SK-N-SH (cell line): ENCODE measurements around the gene ZNF414. TPM values are rescaled to one million over a fixed set of nuclear protein-coding genes. Genes with fewer than 3 reads are reported as not detected.
"Not testable (repeated sequence)": the region's sequence is repeated elsewhere in the genome, so short reads cannot be mapped to it uniquely, and the experiment has no call there.

Experiments used
- CTCF ChIA-PET: fragments of 300-600, 350-600 bp; formaldehyde crosslinking; extraction: SDS; loops from one replicate; lab custom pipeline; 2021; lab: Yijun Ruan, JAX
- POLR2A ChIA-PET: fragments of 350-600 bp; sonication (Branson Sonifier 250); formaldehyde crosslinking; extraction: SDS; loops from one replicate; lab custom pipeline; 2020; ENCODE audit warnings: antibody characterized with exemption, inconsistent platforms; lab: Yijun Ruan, JAX
- DNase-seq: peaks from one replicate; pipeline ENCODE4 v3.0.0; 2012
- H2AFZ ChIP-seq: fragments of 200-600 bp; sonication (generic); 2 replicates; pipeline ENCODE4 v1.8.1; 2016; ENCODE audit warnings: antibody characterized with exemption, mild to moderate bottlenecking, low read depth
- H3F3A ChIP-seq: fragments of 200-600 bp; sonication (generic); replicated peaks from 2 replicates; pipeline ENCODE3; 2016; ENCODE audit warnings: antibody characterized with exemption, mild to moderate bottlenecking; ENCODE audit not compliant: insufficient read depth
- H3K27ac ChIP-seq, 2 experiments: fragments of 200-500 bp in 1 of 2; fragments of 200-600 bp in 1 of 2; sonication (Bioruptor generic) in 1 of 2; sonication (generic), shearing (Covaris generic) in 1 of 2; 2 replicates each; pipeline versions ENCODE4 v1.5.1 to v1.6.1; 2014 to 2016; ENCODE audit warnings: low read depth in 2 of 2, inconsistent platforms in 1 of 2, low read length in 1 of 2, mild to moderate bottlenecking in 1 of 2, mixed read lengths in 1 of 2
- H3K27me3 ChIP-seq: fragments of 200-600 bp; sonication (generic), shearing (Covaris generic); 2 replicates; pipeline ENCODE4 v1.6.1; 2016; ENCODE audit warnings: mixed run types; ENCODE audit not compliant: insufficient read depth
- H3K36me3 ChIP-seq, 2 experiments: fragments of 200-500 bp in 1 of 2; fragments of 200-600 bp in 1 of 2; sonication (Bioruptor generic) in 1 of 2; sonication (generic) in 1 of 2; replicated peaks in 1 of 2; 2 replicates each; pipeline versions ENCODE3 to v1.5.1; 2014 to 2016; ENCODE audit warnings: low read length in 1 of 2, mild to moderate bottlenecking in 1 of 2; ENCODE audit not compliant: insufficient read depth in 2 of 2, control insufficient read depth in 1 of 2
- H3K4me1 ChIP-seq, 2 experiments: fragments of 200-500 bp in 1 of 2; fragments of 200-600 bp in 1 of 2; sonication (Bioruptor generic) in 1 of 2; sonication (generic), shearing (Covaris generic) in 1 of 2; 2 replicates each; pipeline versions ENCODE4 v1.5.1 to v1.6.1; 2014 to 2016; ENCODE audit warnings: low read depth in 1 of 2, low read length in 1 of 2, mixed run types in 1 of 2; ENCODE audit not compliant: insufficient read depth in 2 of 2, control insufficient read depth in 1 of 2
- H3K4me2 ChIP-seq: fragments of 200-600 bp; sonication (generic), shearing (Covaris generic); 2 replicates; pipeline ENCODE4 v1.6.1; 2017; ENCODE audit warnings: mixed run types
- H3K4me3 ChIP-seq, 2 experiments: fragments of 200-500 bp in 1 of 2; fragments of 200-600 bp in 1 of 2; sonication (Bioruptor generic) in 1 of 2; sonication (generic), shearing (Covaris generic) in 1 of 2; 2 replicates each; pipeline versions ENCODE4 v1.5.1 to v1.8.1; 2014 to 2016; ENCODE audit warnings: low read depth in 2 of 2, inconsistent platforms in 1 of 2, low read length in 1 of 2, mild to moderate bottlenecking in 1 of 2, mixed read lengths in 1 of 2, moderate library complexity in 1 of 2
- H3K79me2 ChIP-seq: fragments of 200-600 bp; sonication (generic); 2 replicates; pipeline ENCODE4 v1.8.1; 2017; ENCODE audit warnings: mild to moderate bottlenecking; ENCODE audit not compliant: insufficient read depth
- H3K9ac ChIP-seq: fragments of 200-600 bp; sonication (generic); 2 replicates; pipeline ENCODE4 v1.6.1; 2017; ENCODE audit warnings: mixed run types
- H3K9me2 ChIP-seq: fragments of 200-600 bp; sonication (generic); 2 replicates; pipeline ENCODE4 v1.6.1; 2017; ENCODE audit warnings: mixed run types
- H3K9me3 ChIP-seq: fragments of 200-600 bp; sonication (generic); 2 replicates; pipeline ENCODE4 v1.6.1; 2017; ENCODE audit warnings: mixed run types, mild to moderate bottlenecking, moderate library complexity
- H4K20me1 ChIP-seq: fragments of 200-600 bp; sonication (generic); 2 replicates; pipeline ENCODE4 v1.6.1; 2017; ENCODE audit warnings: mild to moderate bottlenecking, mixed run types; ENCODE audit not compliant: insufficient read depth
- NRF1 ChIP-seq: IDR thresholded peaks from 2 replicates; pipeline ENCODE4 v1.6.1; 2012; ENCODE audit warnings: low read depth, mild to moderate bottlenecking, low read length
- PBX3 ChIP-seq: IDR thresholded peaks from 2 replicates; pipeline ENCODE4; 2012
- RAD21 ChIP-seq: IDR thresholded peaks from 2 replicates; pipeline ENCODE4 v1.6.1; 2012; ENCODE audit warnings: mild to moderate bottlenecking, low read length
- RFX5 ChIP-seq: IDR thresholded peaks from 2 replicates; pipeline ENCODE4 v1.6.1; 2012; ENCODE audit warnings: mild to moderate bottlenecking, improper control_type of control experiment, low read length
- SIN3A ChIP-seq: IDR thresholded peaks from 2 replicates; pipeline ENCODE4 v1.6.1; 2012; ENCODE audit warnings: low read depth, mild to moderate bottlenecking, low read length, moderate library complexity, borderline replicate concordance
- TEAD4 ChIP-seq: IDR thresholded peaks from 2 replicates; pipeline ENCODE4 v1.4.0; 2012; ENCODE audit warnings: mild to moderate bottlenecking, borderline replicate concordance; ENCODE audit not compliant: insufficient read depth
- WGBS: methylation state at CpG from one replicate; pipeline ENCODE4 v1.1.6; 2017; ENCODE audit warnings: low lambda C conversion rate; 5-methylcytosine and 5-hydroxymethylcytosine counted together
- polyA plus RNA-seq, 3 experiments: library from polyadenylated mRNA; depleted of rRNA; stranded (reverse); fragments of >200 nt; gene quantifications; 2 replicates each; pipeline ENCODE4 v1.2.3, GENCODE V29; 2012
- TF ChIP-seq, protein P1 (sequence below): IDR thresholded peaks from 2 replicates; pipeline ENCODE4 v1.6.1; 2012; ENCODE audit warnings: mild to moderate bottlenecking, low read depth, low read length, moderate library complexity
- TF ChIP-seq, protein P2 (sequence below): IDR thresholded peaks from 2 replicates; pipeline ENCODE4 v1.4.0; 2012; ENCODE audit warnings: low read depth, borderline replicate concordance
- TF ChIP-seq, protein P3 (sequence below): fragments of 150-350 bp; IDR thresholded peaks from 2 replicates; pipeline ENCODE4 v1.6.1; 2017; ENCODE audit warnings: antibody characterized with exemption, low read length, low read depth, borderline replicate concordance

The ZNF414 gene
- polyA plus RNA-seq, 1 of the 3 experiments (the other 2 are of a cell fraction): 17.0 TPM

DNA sequence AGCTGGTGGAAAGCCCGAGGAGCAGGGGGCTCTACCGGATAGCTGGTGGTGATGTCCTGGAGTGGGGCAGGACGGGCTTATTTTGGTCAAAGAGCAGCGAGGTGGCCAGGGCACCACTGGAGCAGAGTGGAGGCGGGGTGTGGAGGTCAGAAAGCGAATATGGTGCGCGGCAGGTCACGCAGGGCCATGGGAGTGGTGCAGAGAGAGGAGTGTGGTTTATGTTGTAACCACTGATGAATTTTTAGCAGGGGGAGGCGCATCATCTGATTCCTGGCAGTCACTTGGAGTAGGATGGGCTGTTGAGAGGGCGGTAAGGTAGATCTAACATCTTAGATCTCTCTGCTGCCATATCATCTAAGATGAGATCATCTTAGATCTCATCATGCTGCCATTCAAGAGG lies 1.4 kb upstream of the ZNF414 start:
- Histone ChIP-seq H4K20me1 (no peaks in the 10 kb centered on the region), H3K4me1 (peaks cover 10 to 16% of the 10 kb centered on the region in 2 experiments; a peak in 3 of 4 replicates), H3K4me3 (no peak overlapping the region), H3K27ac (no peak overlapping the region), H3K27me3 (no peaks in the 10 kb centered on the region), H3K9me3 (no peaks in the 10 kb centered on the region), H2AFZ (no peak overlapping the region), H3K79me2 (peaks cover 9% of the 10 kb centered on the region; the same call in 1 of the 2 replicates), H3K4me2 (no peak overlapping the region), H3K9ac (no peak overlapping the region), H3K9me2 (no peaks in the 10 kb centered on the region), H3F3A (peaks cover 8% of the 10 kb centered on the region), H3K36me3 (peaks cover under 1 to 4% of the 10 kb centered on the region in 2 experiments)
- WGBS: 80% methylated on average over 11 of the region's 11 CpGs
- ChIA-PET POLR2A (interaction anchor here (2.9 kb wide), 1 partner anchor 11 kb away, joined by 18 read pairs; no protein-coding TSS in a partner anchor), CTCF (interaction anchor here (1.6 to 1.9 kb wide), 2 partner anchors 9 to 10 kb away, joined by 4 to 7 read pairs; no protein-coding TSS in a partner anchor)
- TF ChIP-seq PBX3: no peak
- DNase-seq: no peak

- 74% methylated on average over 21 of the region's 21 CpGs for WGBS
- peak overlapping the region; percentile 91; the same call in 1 of the 2 replicates for H3K4me2 ChIP-seq
Observed at GRCh38 chr19:8514505-8515009, 590 bp upstream of the ZNF414 start.

GRCh38 chr19:8513036-8513686 lies 806 bp downstream of the ZNF414 start:
- peak overlapping the region; percentile 94 for H3K9ac ChIP-seq
- peaks cover 8% of the 10 kb centered on the region for H3F3A ChIP-seq
- no peaks in the 10 kb centered on the region for H3K27me3 ChIP-seq
- H2AFZ ChIP-seq: peak overlapping the region; percentile 86
- peaks cover 2 to 4% of the 10 kb centered on the region in 2 experiments for H3K36me3 ChIP-seq
- no peak for DNase-seq
- peak overlapping the region; percentile 91 for H3K4me2 ChIP-seq
- peak overlapping the region; percentile 89 to 93 for H3K27ac ChIP-seq
- H3K79me2 ChIP-seq: peaks cover 9% of the 10 kb centered on the region; the same call in 1 of the 2 replicates
- H3K4me3 ChIP-seq: peak overlapping the region; percentile 63 to 65
- no peaks in the 10 kb centered on the region for H4K20me1 ChIP-seq
- peaks cover 10 to 16% of the 10 kb centered on the region in 2 experiments; a peak in 3 of 4 replicates for H3K4me1 ChIP-seq
- no peaks in the 10 kb centered on the region for H3K9me2 ChIP-seq
- no peaks in the 10 kb centered on the region for H3K9me3 ChIP-seq
- POLR2A ChIA-PET: interaction anchor here (0.5 to 2.9 kb wide), 14 partner anchors 8 to 192 kb away, joined by 3 to 18 read pairs (median 4); partner anchors contain the start of genes HNRNPM, NDUFA7, RAB11B and RPS28
- CTCF ChIA-PET: interaction anchor here (0.7 to 1.9 kb wide), 5 partner anchors 12 to 100 kb away, joined by 3 to 7 read pairs (median 5); partner anchors contain the start of gene MARCHF2
- WGBS: 33% methylated on average over 7 of the region's 19 CpGs
- no peak for TF ChIP-seq TEAD4
- TF ChIP-seq, protein P1, sequence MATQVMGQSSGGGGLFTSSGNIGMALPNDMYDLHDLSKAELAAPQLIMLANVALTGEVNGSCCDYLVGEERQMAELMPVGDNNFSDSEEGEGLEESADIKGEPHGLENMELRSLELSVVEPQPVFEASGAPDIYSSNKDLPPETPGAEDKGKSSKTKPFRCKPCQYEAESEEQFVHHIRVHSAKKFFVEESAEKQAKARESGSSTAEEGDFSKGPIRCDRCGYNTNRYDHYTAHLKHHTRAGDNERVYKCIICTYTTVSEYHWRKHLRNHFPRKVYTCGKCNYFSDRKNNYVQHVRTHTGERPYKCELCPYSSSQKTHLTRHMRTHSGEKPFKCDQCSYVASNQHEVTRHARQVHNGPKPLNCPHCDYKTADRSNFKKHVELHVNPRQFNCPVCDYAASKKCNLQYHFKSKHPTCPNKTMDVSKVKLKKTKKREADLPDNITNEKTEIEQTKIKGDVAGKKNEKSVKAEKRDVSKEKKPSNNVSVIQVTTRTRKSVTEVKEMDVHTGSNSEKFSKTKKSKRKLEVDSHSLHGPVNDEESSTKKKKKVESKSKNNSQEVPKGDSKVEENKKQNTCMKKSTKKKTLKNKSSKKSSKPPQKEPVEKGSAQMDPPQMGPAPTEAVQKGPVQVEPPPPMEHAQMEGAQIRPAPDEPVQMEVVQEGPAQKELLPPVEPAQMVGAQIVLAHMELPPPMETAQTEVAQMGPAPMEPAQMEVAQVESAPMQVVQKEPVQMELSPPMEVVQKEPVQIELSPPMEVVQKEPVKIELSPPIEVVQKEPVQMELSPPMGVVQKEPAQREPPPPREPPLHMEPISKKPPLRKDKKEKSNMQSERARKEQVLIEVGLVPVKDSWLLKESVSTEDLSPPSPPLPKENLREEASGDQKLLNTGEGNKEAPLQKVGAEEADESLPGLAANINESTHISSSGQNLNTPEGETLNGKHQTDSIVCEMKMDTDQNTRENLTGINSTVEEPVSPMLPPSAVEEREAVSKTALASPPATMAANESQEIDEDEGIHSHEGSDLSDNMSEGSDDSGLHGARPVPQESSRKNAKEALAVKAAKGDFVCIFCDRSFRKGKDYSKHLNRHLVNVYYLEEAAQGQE: no peak
- TF ChIP-seq, protein P2, sequence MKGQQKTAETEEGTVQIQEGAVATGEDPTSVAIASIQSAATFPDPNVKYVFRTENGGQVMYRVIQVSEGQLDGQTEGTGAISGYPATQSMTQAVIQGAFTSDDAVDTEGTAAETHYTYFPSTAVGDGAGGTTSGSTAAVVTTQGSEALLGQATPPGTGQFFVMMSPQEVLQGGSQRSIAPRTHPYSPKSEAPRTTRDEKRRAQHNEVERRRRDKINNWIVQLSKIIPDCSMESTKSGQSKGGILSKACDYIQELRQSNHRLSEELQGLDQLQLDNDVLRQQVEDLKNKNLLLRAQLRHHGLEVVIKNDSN: no peak
- TF ChIP-seq, protein P3, sequence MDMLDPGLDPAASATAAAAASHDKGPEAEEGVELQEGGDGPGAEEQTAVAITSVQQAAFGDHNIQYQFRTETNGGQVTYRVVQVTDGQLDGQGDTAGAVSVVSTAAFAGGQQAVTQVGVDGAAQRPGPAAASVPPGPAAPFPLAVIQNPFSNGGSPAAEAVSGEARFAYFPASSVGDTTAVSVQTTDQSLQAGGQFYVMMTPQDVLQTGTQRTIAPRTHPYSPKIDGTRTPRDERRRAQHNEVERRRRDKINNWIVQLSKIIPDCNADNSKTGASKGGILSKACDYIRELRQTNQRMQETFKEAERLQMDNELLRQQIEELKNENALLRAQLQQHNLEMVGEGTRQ: no peak
- no peak for TF ChIP-seq NRF1
- TF ChIP-seq RAD21: no peak
- no peak for TF ChIP-seq SIN3A
- TF ChIP-seq RFX5: no peak

More at GRCh38 chr19:8514505-8515009, 590 bp upstream of the ZNF414 start:
- not testable (repeated sequence) for H3K9me2 ChIP-seq, H3K9me3 ChIP-seq, H4K20me1 ChIP-seq, H3K36me3 ChIP-seq, H3K27me3 ChIP-seq, DNase-seq, H3F3A ChIP-seq, H3K79me2 ChIP-seq
- Histone ChIP-seq H3K4me1 (peaks cover 10 to 16% of the 10 kb centered on the region in 2 experiments; a peak in 3 of 4 replicates), H3K27ac (peak overlapping the region; percentile 89 to 93), H3K4me3 (peak overlapping the region; percentile 63 to 65), H2AFZ (peak overlapping the region; percentile 86), H3K9ac (peak overlapping the region; percentile 94; the same call in 1 of the 2 replicates)
- CTCF ChIA-PET: interaction anchor here (0.7 to 1.9 kb wide), 5 partner anchors 9 to 178 kb away, joined by 3 to 7 read pairs (median 4); no protein-coding TSS in a partner anchor
- POLR2A ChIA-PET: interaction anchor here (0.9 to 2.9 kb wide), 9 partner anchors 9 to 193 kb away, joined by 3 to 18 read pairs (median 5); partner anchors contain the start of genes HNRNPM, NDUFA7 and RPS28
